ENCODE measurements around the gene CDKAL1. TPM values are rescaled to one million over a fixed set of nuclear protein-coding genes. Genes with fewer than 3 reads are reported as not detected.

CDKAL1 gene
- total and polyA plus RNA-seq, 4 donors: 2.0 to 12.9 (median 6.7) TPM

- Histone ChIP-seq H3K27ac (ENCODE audit: low read depth in 1 of 2, low read length in 2 of 2) (no peak overlapping the region), H3K9me3 (ENCODE audit: control insufficient read depth in 4 of 4, low read length in 3 of 4) (no peaks in the 10 kb centered on the region), H3K4me1 (ENCODE audit: control insufficient read depth in 4 of 4, insufficient read depth in 4 of 4, low read length in 3 of 4) (no peaks in the 10 kb centered on the region), H3K9ac (ENCODE audit: low read depth in 1 of 2, low read length in 2 of 2) (no peak overlapping the region), H3K27me3 (ENCODE audit: control insufficient read depth in 4 of 4, insufficient read depth in 4 of 4, low read length in 3 of 4) (no peaks in the 10 kb centered on the region), H3K4me3 (ENCODE audit: low read depth in 1 of 3, low read length in 3 of 3) (no peak overlapping the region), H3K36me3 (ENCODE audit: control insufficient read depth in 4 of 4, insufficient read depth in 3 of 4, low read depth in 1 of 4, low read length in 3 of 4) (no peaks in the 10 kb centered on the region)
- no peak for DNase-seq (ENCODE audit: low spot score)
- TF ChIP-seq FOXA2 (IDR thresholded peaks at IDR 0.05) (no peak), GABPA (IDR thresholded peaks at IDR 0.05 in 1 of 2, conservative IDR thresholded peaks at IDR 0.05 in 1 of 2) (no peak), SP1 (IDR thresholded peaks at IDR 0.05) (no peak), HNF4A (conservative IDR thresholded peaks at IDR 0.05) (no peak), MAX (IDR thresholded peaks at IDR 0.05) (no peak)
- WGBS: 78% methylated on average over 8 of the region's 8 CpGs
Measured at GRCh38 chr6:20652299-20653084, 118.2 kb downstream of the CDKAL1 start.

GRCh38 chr6:20653085-20653479, 118.8 kb downstream of the CDKAL1 start:
- no peak for DNase-seq (ENCODE audit: low spot score)
- 96% methylated on average over 4 of the region's 4 CpGs for WGBS
- no peaks in the 10 kb centered on the region for H3K9me3 ChIP-seq (ENCODE audit: control insufficient read depth in 4 of 4, low read length in 3 of 4)
- no peaks in the 10 kb centered on the region for H3K36me3 ChIP-seq (ENCODE audit: control insufficient read depth in 4 of 4, insufficient read depth in 3 of 4, low read depth in 1 of 4, low read length in 3 of 4)
- H3K9ac ChIP-seq (ENCODE audit: low read depth in 1 of 2, low read length in 2 of 2): no peak overlapping the region
- no peaks in the 10 kb centered on the region for H3K27me3 ChIP-seq (ENCODE audit: control insufficient read depth in 4 of 4, insufficient read depth in 4 of 4, low read length in 3 of 4)
- no peak overlapping the region for H3K27ac ChIP-seq (ENCODE audit: low read depth in 1 of 2, low read length in 2 of 2)
- TF ChIP-seq NR2F2 (IDR thresholded peaks at IDR 0.05) (no peak), TAF1 (conservative IDR thresholded peaks at IDR 0.05) (no peak), CTCF (IDR thresholded peaks at IDR 0.05; ENCODE audit: low read depth, low read length, missing input control) (no peak), FOXA1 (IDR thresholded peaks at IDR 0.05) (no peak), MAX (IDR thresholded peaks at IDR 0.05) (no peak), ATF3 (IDR thresholded peaks at IDR 0.05) (no peak), SP1 (IDR thresholded peaks at IDR 0.05) (no peak)
- H3K4me3 ChIP-seq (ENCODE audit: low read depth in 1 of 3, low read length in 3 of 3): no peak overlapping the region
- no peaks in the 10 kb centered on the region for H3K4me1 ChIP-seq (ENCODE audit: control insufficient read depth in 4 of 4, insufficient read depth in 4 of 4, low read length in 3 of 4)

GRCh38 chr6:20655317-20655716, 121.1 kb downstream of the CDKAL1 start:
- no peak overlapping the region for H3K9ac ChIP-seq (ENCODE audit: low read depth in 1 of 2, low read length in 2 of 2)
- H3K36me3 ChIP-seq (ENCODE audit: control insufficient read depth in 4 of 4, insufficient read depth in 3 of 4, low read depth in 1 of 4, low read length in 3 of 4): no peaks in the 10 kb centered on the region
- H3K4me1 ChIP-seq (ENCODE audit: control insufficient read depth in 4 of 4, insufficient read depth in 4 of 4, low read length in 3 of 4): no peaks in the 10 kb centered on the region
- WGBS: 96% methylated on average over 5 of the region's 5 CpGs
- H3K27ac ChIP-seq (ENCODE audit: low read depth in 1 of 2, low read length in 2 of 2): no peak overlapping the region
- no peaks in the 10 kb centered on the region for H3K9me3 ChIP-seq (ENCODE audit: control insufficient read depth in 4 of 4, low read length in 3 of 4)
- TF ChIP-seq RXRA (IDR thresholded peaks at IDR 0.05) (no peak), FOXA1 (IDR thresholded peaks at IDR 0.05) (no peak), MAX (IDR thresholded peaks at IDR 0.05) (no peak)
- DNase-seq (ENCODE audit: low spot score): no peak
- H3K27me3 ChIP-seq (ENCODE audit: control insufficient read depth in 4 of 4, insufficient read depth in 4 of 4, low read length in 3 of 4): no peaks in the 10 kb centered on the region
- no peak overlapping the region for H3K4me3 ChIP-seq (ENCODE audit: low read depth in 1 of 3, low read length in 3 of 3)

All from liver (tissue), 9 donors.